Pulmonary artery endothelial cell (primary cell): ENCODE results near the gene VWF. TPM values are rescaled to one million over a fixed set of nuclear protein-coding genes. Genes with fewer than 3 reads are reported as not detected.

Source experiments
- DNase-seq: peaks from one replicate; pipeline ENCODE4 v3.0.0-alpha.2; 2011; ENCODE audit warnings: low read depth, low spot score
- total RNA-seq: library from RNA; depleted of rRNA; stranded (reverse); fragments of >200 nt; gene quantifications from 2 replicates; pipeline ENCODE4 v1.2.3, GENCODE V29; 2014

Gene VWF
- total RNA-seq, 1 donor from 2014 or later = 577 TPM

DNA sequence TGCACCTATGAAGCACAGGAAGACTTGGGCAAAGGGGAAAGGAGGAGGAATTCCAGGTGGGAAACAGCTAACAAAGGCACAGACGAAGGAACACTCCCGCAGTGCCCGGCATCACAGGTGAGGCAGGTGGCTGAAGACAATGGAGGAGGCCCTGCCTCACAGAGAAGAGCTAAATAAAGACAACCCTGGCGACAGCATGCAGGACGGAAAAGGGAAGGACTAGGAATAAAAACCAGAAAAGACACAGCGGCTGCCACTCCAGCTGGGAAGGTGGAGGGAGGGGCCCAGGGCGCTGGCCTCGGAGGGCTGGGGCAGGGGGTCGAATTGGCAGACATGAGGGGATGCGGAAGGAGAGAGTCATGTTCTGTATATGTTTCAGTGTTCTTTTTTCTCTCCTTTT is 136.4 kb downstream of the VWF start:
- DNase-seq = no peak

GRCh38 chr12:5987573-5987972 is 136.9 kb downstream of the VWF start:
- DNase-seq = no peak

DNA sequence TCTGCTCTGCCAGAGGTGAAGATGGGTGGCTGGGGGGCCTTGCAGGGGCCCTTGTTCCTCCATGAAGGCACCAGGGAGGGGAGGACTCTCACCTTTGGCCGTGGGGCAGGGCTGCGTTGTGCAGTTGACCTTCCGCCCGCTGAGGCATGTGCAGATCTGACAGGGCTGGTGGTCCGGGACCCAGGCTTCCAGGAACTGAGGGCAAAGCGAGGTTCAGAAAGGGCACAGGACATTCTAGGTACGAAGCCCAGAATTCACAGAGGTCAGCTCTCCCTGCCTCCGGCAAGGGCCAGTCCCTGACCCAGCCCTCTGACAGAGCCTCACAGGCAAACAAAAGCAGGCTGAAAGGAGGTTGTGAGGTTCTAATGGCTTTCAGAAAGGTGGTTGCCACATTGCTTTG is 139.0 kb downstream of the VWF start:
- DNase-seq = no peak

GRCh38 chr12:5984873-5985272 is 139.6 kb downstream of the VWF start:
- no peak for DNase-seq

DNA sequence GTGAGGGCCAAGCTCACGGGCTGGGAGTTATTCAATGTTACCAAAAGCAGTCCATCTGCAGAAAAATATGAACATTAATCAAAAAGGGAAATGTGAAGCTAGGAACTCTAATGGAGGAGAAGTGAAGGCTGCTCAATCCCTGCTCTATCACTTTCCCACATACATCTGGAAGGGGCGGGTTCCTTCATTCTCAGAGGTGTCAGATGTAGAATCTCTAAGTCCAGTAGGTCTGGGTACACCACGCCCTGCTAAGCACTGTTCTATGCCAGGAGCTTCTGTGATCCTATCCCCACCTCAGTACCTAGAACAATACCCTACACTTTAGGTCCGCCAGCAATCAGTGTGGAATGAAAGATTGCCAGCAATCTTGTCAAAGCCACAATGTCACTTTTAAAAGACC is 142.4 kb downstream of the VWF start:
- DNase-seq = no peak

- DNase-seq = no peak
Observed at GRCh38 chr12:5977556-5977955, 146.9 kb downstream of the VWF start.

GRCh38 chr12:5976711-5977110 is 147.8 kb downstream of the VWF start:
- DNase-seq = no peak

- no peak for DNase-seq
Observed at GRCh38 chr12:5976196-5976595, 148.3 kb downstream of the VWF start.

GRCh38 chr12:5973461-5974115 is 150.9 kb downstream of the VWF start:
- no peak for DNase-seq

DNA sequence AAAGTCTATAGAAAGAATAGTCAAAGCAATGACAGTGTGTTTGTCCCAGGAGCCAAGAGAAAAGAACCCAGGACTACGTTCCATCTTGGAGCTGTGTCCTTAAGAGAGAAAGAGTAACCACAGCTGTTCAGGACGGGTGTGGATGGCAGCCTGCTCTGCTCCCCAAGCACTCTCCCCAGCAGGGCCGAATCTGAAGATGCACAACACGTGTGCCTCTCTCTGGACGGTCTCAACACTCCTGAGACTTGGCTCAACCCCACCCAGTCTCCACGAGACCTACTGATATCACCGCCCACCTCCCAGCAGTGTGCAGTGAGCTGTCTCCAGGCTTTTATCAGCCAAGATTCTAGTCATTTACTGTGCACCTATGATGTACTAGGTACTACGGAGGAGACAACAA is 152.1 kb downstream of the VWF start:
- no peak for DNase-seq

DNA sequence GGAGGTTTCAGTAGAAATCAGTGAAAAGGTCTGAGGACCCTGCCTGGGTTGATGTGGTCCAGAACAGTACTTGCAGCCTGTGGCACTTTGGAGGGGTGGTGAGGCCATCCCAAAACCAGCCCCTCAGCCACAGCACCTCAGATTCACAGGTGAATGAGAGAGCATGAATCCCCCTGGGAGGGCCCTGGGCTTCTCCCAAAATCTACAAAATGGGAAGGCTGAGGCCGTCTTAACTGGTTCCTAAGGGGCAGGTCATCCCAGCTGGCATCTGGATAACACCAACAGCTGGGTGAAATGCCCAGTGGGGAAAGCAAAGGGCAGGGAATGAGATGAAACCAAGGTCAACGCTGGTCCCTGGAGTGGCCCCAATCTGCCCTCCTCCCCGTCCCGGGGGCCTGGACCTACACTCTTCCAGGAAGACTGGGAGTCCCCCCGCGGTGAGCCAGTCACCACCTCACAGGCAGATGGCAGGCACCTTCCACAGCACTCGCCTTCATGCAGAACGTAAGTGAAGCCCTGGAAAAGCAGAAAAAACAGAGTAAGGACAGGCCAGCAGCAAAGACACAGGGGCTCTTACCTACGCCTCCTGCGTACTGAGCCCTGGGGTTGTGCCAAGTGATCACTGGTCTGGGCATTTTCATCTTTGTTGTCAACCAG is 153.1 kb downstream of the VWF start:
- no peak for DNase-seq

DNA sequence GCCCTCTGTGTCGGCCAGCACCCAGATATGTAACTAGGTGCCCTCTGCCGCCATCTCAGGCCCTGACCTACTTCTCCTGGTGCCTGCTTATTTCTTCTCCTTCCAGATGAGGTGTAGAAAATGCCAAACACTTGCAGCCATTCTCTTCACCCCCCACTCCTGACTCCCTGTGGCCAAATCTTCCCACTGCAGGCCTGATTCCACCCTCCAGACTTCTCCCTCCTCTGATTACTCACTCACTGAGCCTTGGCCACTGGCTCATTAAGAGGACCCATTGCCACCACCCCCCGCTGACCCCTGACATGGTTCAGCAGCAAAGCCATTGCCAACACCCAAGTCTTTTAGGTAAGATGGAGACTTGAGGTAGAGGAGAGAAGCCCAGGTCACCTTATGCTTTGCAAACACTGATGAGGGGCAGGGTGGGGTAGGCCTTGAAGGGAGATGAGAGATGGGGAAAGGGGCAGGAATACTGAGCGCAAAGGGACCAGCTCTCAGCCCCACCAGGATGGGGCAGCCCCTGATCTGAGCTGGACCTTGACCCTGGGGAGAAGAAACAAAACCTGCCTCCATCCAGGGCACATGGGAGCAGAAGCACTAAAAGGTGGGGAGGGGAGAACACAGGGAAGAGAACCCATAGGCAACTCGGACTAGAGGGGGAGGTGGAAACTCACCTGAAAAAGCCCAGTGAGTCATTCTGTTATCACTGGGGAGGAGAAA is 154.3 kb downstream of the VWF start:
- no peak for DNase-seq

GRCh38 chr12:5969156-5969973 is 155.1 kb downstream of the VWF start:
- no peak for DNase-seq

DNA sequence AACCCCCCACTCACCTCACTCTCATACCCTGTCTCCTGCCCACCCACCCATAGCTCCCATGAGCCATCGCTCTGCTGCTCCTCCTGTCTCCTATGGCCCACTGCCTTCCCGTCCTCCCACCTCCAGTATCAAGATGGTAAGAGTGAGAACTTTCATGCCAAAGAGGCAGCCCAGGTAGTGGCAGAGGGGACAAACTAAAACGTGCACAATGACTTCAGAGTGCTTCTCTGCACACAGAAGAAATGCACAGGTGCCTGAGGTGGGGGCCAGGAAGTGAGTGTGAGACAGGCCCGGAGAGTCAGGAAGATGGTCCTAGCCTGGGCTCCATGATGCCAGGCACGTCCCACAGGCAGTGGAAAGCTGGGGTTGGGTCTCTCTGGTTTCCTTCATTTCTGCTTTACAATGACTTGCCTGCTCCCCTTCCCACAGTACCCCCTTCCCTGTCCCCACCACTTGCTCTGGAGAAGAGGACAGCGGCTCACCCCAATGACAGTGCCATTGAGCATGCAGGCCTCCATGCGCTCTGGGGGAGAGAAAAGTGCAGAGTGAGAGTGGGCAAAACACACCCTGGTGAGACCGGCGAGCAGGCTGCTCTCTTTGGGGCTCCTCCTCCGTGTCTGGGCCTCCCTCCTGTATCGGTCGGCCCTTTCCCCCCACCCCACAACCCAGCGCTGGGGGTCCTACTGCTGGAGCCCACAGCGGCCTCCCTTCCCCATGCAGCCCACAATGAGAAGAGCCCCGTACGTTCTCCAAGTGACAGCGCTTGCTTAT is 156.6 kb downstream of the VWF start:
- DNase-seq = no peak

DNA sequence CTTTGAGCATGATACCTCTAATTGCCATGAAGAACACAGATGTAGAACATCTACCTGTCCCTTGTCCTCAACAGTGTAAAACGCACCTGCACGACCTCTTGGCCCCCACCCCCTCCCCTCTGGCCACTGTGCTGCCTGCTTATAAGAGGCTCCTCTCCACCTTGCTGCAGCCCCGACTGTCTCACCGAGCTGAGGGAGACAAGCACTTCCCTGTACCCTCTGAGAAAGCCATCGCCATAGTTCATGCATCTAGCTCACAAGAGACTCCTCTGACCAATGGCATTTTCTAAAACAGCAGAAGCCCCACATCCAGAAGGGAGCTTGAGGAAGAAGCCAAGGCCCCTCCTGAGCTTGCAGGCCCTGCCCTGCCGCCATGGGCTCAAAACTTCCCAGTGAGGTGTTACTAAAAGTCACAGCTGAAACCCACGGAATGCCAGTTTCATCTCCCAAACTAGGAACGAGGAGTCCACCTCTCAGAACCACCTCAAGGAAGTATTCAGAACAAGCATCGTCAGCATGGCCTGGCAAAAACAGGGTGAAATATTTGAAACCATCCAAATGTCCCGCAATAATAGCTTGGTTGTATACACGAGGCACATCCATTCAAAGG is 157.9 kb downstream of the VWF start:
- DNase-seq = no peak

DNA sequence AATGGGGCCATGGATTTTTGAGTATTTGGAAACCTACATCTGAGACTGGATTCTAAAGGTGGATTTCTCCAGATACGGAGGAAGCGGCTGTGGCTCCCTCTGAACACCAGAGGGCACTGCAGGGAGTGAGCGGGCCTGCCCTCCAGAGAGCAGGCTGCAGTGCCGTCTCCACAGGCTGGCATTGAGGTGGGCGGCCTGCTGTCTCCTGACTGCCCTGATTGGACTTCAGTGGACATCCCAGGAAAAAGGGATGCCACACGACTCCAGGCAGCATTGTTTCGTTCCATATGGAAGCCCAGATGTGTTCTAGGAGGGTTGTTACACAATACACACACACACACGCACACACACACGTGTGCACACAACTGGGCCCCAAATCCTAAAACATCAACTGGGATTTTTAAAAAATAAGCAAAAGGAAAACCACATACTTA is 158.5 kb downstream of the VWF start:
- DNase-seq = no peak

- no peak for DNase-seq
Observed at GRCh38 chr12:5964913-5965900, 159.3 kb downstream of the VWF start.

GRCh38 chr12:5963515-5963914 is 161.0 kb downstream of the VWF start:
- DNase-seq = no peak

GRCh38 chr12:5960783-5961182 is 163.7 kb downstream of the VWF start:
- DNase-seq = no peak
